Measurements from ENCODE around the gene VIP.

DNA sequence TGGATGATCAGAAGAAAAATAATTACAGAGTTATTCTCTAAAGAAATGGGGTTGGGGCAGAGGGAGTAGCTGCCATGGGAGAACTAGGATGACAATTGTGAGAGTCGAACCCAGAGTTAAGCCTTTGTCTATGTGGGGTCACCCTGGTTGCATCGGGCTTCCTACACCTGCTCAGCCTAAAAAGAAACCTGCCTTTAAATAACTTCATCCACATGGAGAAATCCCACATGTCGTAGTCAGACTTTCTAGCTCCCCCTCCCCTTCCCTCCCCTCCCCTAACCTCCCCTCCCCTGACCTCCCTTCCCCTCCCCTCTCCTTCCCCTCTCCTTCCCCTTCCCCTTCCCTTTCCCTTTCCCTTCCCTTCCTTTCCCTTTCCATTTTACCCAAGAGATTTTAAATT is 14.7 kb downstream of the VIP start:
- TF ChIP-seq, protein P1, sequence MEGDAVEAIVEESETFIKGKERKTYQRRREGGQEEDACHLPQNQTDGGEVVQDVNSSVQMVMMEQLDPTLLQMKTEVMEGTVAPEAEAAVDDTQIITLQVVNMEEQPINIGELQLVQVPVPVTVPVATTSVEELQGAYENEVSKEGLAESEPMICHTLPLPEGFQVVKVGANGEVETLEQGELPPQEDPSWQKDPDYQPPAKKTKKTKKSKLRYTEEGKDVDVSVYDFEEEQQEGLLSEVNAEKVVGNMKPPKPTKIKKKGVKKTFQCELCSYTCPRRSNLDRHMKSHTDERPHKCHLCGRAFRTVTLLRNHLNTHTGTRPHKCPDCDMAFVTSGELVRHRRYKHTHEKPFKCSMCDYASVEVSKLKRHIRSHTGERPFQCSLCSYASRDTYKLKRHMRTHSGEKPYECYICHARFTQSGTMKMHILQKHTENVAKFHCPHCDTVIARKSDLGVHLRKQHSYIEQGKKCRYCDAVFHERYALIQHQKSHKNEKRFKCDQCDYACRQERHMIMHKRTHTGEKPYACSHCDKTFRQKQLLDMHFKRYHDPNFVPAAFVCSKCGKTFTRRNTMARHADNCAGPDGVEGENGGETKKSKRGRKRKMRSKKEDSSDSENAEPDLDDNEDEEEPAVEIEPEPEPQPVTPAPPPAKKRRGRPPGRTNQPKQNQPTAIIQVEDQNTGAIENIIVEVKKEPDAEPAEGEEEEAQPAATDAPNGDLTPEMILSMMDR (IDR thresholded peaks at IDR 0.05), result no peak
- TF ChIP-seq POLR2A (IDR thresholded peaks at IDR 0.05), result no peak
